Lower leg skin (tissue), 3 donors: ENCODE data around the gene LCN9.

ENCODE experiments used
- CTCF ChIP-seq, 3 donors: fragments of 450-650 bp; IDR thresholded peaks; one replicate each; pipeline ENCODE4 v1.5.1; 2016; ENCODE audit warnings: antibody characterized with exemption in 3 of 3, mild to moderate bottlenecking in 3 of 3, moderate library complexity in 2 of 3
- POLR2A ChIP-seq, 2 donors: fragments of 450-650 bp; IDR thresholded peaks; one replicate each; pipeline ENCODE4 v1.6.1; 2016 to 2017; ENCODE audit warnings: antibody characterized with exemption in 2 of 2, mild to moderate bottlenecking in 1 of 2, moderate library complexity in 1 of 2

GRCh38 chr9:135690836-135691570 lies 27.9 kb downstream of the LCN9 start:
- no peak for TF ChIP-seq CTCF (IDR thresholded peaks at IDR 0.05)
- no peak for TF ChIP-seq POLR2A (IDR thresholded peaks at IDR 0.05)
